ENCODE data around the gene KRTAP10-8.

GRCh38 chr21:44617071-44617501 lies 5.2 kb downstream of the KRTAP10-8 start:
- TF ChIP-seq CTCF (conservative IDR thresholded peaks at IDR 0.05) (no peak), EZH2 (IDR thresholded peaks at IDR 0.05; ENCODE audit: low read depth) (no peak)

Data from PC-9 (cell line).